SK-N-SH (cell line): ENCODE results near the gene KRTAP3-1. TPM values are rescaled to one million over a fixed set of nuclear protein-coding genes. Genes with fewer than 3 reads are reported as not detected.

Experiments used
- CTCF ChIA-PET: fragments of 300-600, 350-600 bp; formaldehyde crosslinking; extraction: SDS; loops from one replicate; lab custom pipeline; 2021; lab: Yijun Ruan, JAX
- POLR2A ChIA-PET: fragments of 350-600 bp; sonication (Branson Sonifier 250); formaldehyde crosslinking; extraction: SDS; loops from one replicate; lab custom pipeline; 2020; ENCODE audit warnings: antibody characterized with exemption, inconsistent platforms; lab: Yijun Ruan, JAX
- DNase-seq: peaks from one replicate; pipeline ENCODE4 v3.0.0; 2012
- H2AFZ ChIP-seq: fragments of 200-600 bp; sonication (generic); 2 replicates; pipeline ENCODE4 v1.8.1; 2016; ENCODE audit warnings: antibody characterized with exemption, mild to moderate bottlenecking, low read depth
- H3F3A ChIP-seq: fragments of 200-600 bp; sonication (generic); replicated peaks from 2 replicates; pipeline ENCODE3; 2016; ENCODE audit warnings: antibody characterized with exemption, mild to moderate bottlenecking; ENCODE audit not compliant: insufficient read depth
- H3K27ac ChIP-seq, 2 experiments: fragments of 200-500 bp in 1 of 2; fragments of 200-600 bp in 1 of 2; sonication (Bioruptor generic) in 1 of 2; sonication (generic), shearing (Covaris generic) in 1 of 2; 2 replicates each; pipeline versions ENCODE4 v1.5.1 to v1.6.1; 2014 to 2016; ENCODE audit warnings: low read depth in 2 of 2, inconsistent platforms in 1 of 2, low read length in 1 of 2, mild to moderate bottlenecking in 1 of 2, mixed read lengths in 1 of 2
- H3K27me3 ChIP-seq: fragments of 200-600 bp; sonication (generic), shearing (Covaris generic); 2 replicates; pipeline ENCODE4 v1.6.1; 2016; ENCODE audit warnings: mixed run types; ENCODE audit not compliant: insufficient read depth
- H3K36me3 ChIP-seq, 2 experiments: fragments of 200-500 bp in 1 of 2; fragments of 200-600 bp in 1 of 2; sonication (Bioruptor generic) in 1 of 2; sonication (generic) in 1 of 2; replicated peaks in 1 of 2; 2 replicates each; pipeline versions ENCODE3 to v1.5.1; 2014 to 2016; ENCODE audit warnings: low read length in 1 of 2, mild to moderate bottlenecking in 1 of 2; ENCODE audit not compliant: insufficient read depth in 2 of 2, control insufficient read depth in 1 of 2
- H3K4me1 ChIP-seq, 2 experiments: fragments of 200-500 bp in 1 of 2; fragments of 200-600 bp in 1 of 2; sonication (Bioruptor generic) in 1 of 2; sonication (generic), shearing (Covaris generic) in 1 of 2; 2 replicates each; pipeline versions ENCODE4 v1.5.1 to v1.6.1; 2014 to 2016; ENCODE audit warnings: low read depth in 1 of 2, low read length in 1 of 2, mixed run types in 1 of 2; ENCODE audit not compliant: insufficient read depth in 2 of 2, control insufficient read depth in 1 of 2
- H3K4me2 ChIP-seq: fragments of 200-600 bp; sonication (generic), shearing (Covaris generic); 2 replicates; pipeline ENCODE4 v1.6.1; 2017; ENCODE audit warnings: mixed run types
- H3K4me3 ChIP-seq, 2 experiments: fragments of 200-500 bp in 1 of 2; fragments of 200-600 bp in 1 of 2; sonication (Bioruptor generic) in 1 of 2; sonication (generic), shearing (Covaris generic) in 1 of 2; 2 replicates each; pipeline versions ENCODE4 v1.5.1 to v1.8.1; 2014 to 2016; ENCODE audit warnings: low read depth in 2 of 2, inconsistent platforms in 1 of 2, low read length in 1 of 2, mild to moderate bottlenecking in 1 of 2, mixed read lengths in 1 of 2, moderate library complexity in 1 of 2
- H3K79me2 ChIP-seq: fragments of 200-600 bp; sonication (generic); 2 replicates; pipeline ENCODE4 v1.8.1; 2017; ENCODE audit warnings: mild to moderate bottlenecking; ENCODE audit not compliant: insufficient read depth
- H3K9ac ChIP-seq: fragments of 200-600 bp; sonication (generic); 2 replicates; pipeline ENCODE4 v1.6.1; 2017; ENCODE audit warnings: mixed run types
- H3K9me2 ChIP-seq: fragments of 200-600 bp; sonication (generic); 2 replicates; pipeline ENCODE4 v1.6.1; 2017; ENCODE audit warnings: mixed run types
- H3K9me3 ChIP-seq: fragments of 200-600 bp; sonication (generic); 2 replicates; pipeline ENCODE4 v1.6.1; 2017; ENCODE audit warnings: mixed run types, mild to moderate bottlenecking, moderate library complexity
- H4K20me1 ChIP-seq: fragments of 200-600 bp; sonication (generic); 2 replicates; pipeline ENCODE4 v1.6.1; 2017; ENCODE audit warnings: mild to moderate bottlenecking, mixed run types; ENCODE audit not compliant: insufficient read depth
- CHD2 ChIP-seq: fragments of 150-350 bp; IDR thresholded peaks from 2 replicates; pipeline ENCODE4 v1.6.1; 2018; ENCODE audit warnings: low read length; ENCODE audit not compliant: partially characterized antibody
- CTCF ChIP-seq: fragments of 200-600 bp; sonication (generic); IDR thresholded peaks from 2 replicates; pipeline ENCODE4 v1.6.1; 2017; ENCODE audit warnings: antibody characterized with exemption, mild to moderate bottlenecking, moderate library complexity
- EP300 ChIP-seq, 2 experiments: IDR thresholded peaks; 2 replicates each; pipeline versions ENCODE4 v1.4.0 to v1.6.1; 2012; ENCODE audit warnings: borderline replicate concordance in 1 of 2, low read depth in 1 of 2, low read length in 1 of 2
- GABPA ChIP-seq: IDR thresholded peaks from 2 replicates; pipeline ENCODE4 v1.4.0; 2012; ENCODE audit warnings: low read depth, mild to moderate bottlenecking
- GATA2 ChIP-seq: sonication (generic); formaldehyde crosslinking; IDR thresholded peaks from 2 replicates; pipeline ENCODE4 v1.5.0; 2020; ENCODE audit warnings: mild to moderate bottlenecking, missing genetic modification reagents
- MEF2A ChIP-seq: IDR thresholded peaks from 2 replicates; pipeline ENCODE4 v1.4.0; 2012; ENCODE audit warnings: low read depth, borderline replicate concordance
- MXI1 ChIP-seq: IDR thresholded peaks from 2 replicates; pipeline ENCODE4 v1.6.1; 2012; ENCODE audit warnings: mild to moderate bottlenecking, low read depth, low read length, improper control_type of control experiment
- NFIC ChIP-seq: IDR thresholded peaks from 2 replicates; pipeline ENCODE4 v1.4.0; 2012; ENCODE audit warnings: borderline replicate concordance
- NRF1 ChIP-seq: IDR thresholded peaks from 2 replicates; pipeline ENCODE4 v1.6.1; 2012; ENCODE audit warnings: low read depth, mild to moderate bottlenecking, low read length
- REST ChIP-seq: IDR thresholded peaks from 2 replicates; pipeline ENCODE4 v1.6.1; 2012; ENCODE audit warnings: mild to moderate bottlenecking, low read depth, low read length, moderate library complexity
- RXRA ChIP-seq: IDR thresholded peaks from 2 replicates; pipeline ENCODE4 v1.4.0; 2012; ENCODE audit warnings: low read depth, mild to moderate bottlenecking, borderline replicate concordance
- SMC3 ChIP-seq: IDR thresholded peaks from 2 replicates; pipeline ENCODE4 v1.6.1; 2012; ENCODE audit warnings: low read depth, low read length, improper control_type of control experiment
- TCF12 ChIP-seq: IDR thresholded peaks from 2 replicates; pipeline ENCODE4 v1.4.0; 2012
- TEAD4 ChIP-seq: IDR thresholded peaks from 2 replicates; pipeline ENCODE4 v1.4.0; 2012; ENCODE audit warnings: mild to moderate bottlenecking, borderline replicate concordance; ENCODE audit not compliant: insufficient read depth
- USF1 ChIP-seq: IDR thresholded peaks from 2 replicates; pipeline ENCODE4 v1.4.0; 2012; ENCODE audit warnings: low read depth, borderline replicate concordance
- USF2 ChIP-seq: fragments of 150-350 bp; IDR thresholded peaks from 2 replicates; pipeline ENCODE4 v1.6.1; 2017; ENCODE audit warnings: antibody characterized with exemption, low read length, low read depth, borderline replicate concordance
- YY1 ChIP-seq: IDR thresholded peaks from 2 replicates; pipeline ENCODE4 v1.4.0; 2012; ENCODE audit warnings: low read depth, mild to moderate bottlenecking
- WGBS: methylation state at CpG from one replicate; pipeline ENCODE4 v1.1.6; 2017; ENCODE audit warnings: low lambda C conversion rate; 5-methylcytosine and 5-hydroxymethylcytosine counted together
- polyA plus RNA-seq, 3 experiments: library from polyadenylated mRNA; depleted of rRNA; stranded (reverse); fragments of >200 nt; gene quantifications; 2 replicates each; pipeline ENCODE4 v1.2.3, GENCODE V29; 2012

The KRTAP3-1 gene
- polyA plus RNA-seq, 1 of the 3 experiments (the other 2 are of a cell fraction): not detected

- Histone ChIP-seq H2AFZ (no peak overlapping the region), H3K4me1 (no peaks in the 10 kb centered on the region), H3F3A (no peaks in the 10 kb centered on the region), H3K9me2 (no peaks in the 10 kb centered on the region), H3K9me3 (no peaks in the 10 kb centered on the region), H3K79me2 (no peaks in the 10 kb centered on the region), H3K27ac (no peak overlapping the region), H3K4me2 (no peak overlapping the region), H4K20me1 (no peaks in the 10 kb centered on the region), H3K9ac (no peak overlapping the region), H3K36me3 (peaks cover 0 to 4% of the 10 kb centered on the region in 2 experiments), H3K4me3 (no peak overlapping the region), H3K27me3 (peaks cover 24% of the 10 kb centered on the region; the same call in 1 of the 2 replicates)
- TF ChIP-seq USF2 (no peak), TEAD4 (no peak), CHD2 (no peak), REST (no peak), RXRA (no peak), NFIC (no peak), EP300 (IDR thresholded peaks at IDR 0.05; ENCODE audit: borderline replicate concordance in 1 of 2, low read depth in 1 of 2, low read length in 1 of 2) (no peak), CTCF (no peak), MXI1 (no peak), GATA2 (no peak), MEF2A (no peak), SMC3 (no peak), TCF12 (no peak), YY1 (no peak), GABPA (no peak), USF1 (no peak), NRF1 (no peak)
- no peak for DNase-seq
- WGBS: 33% methylated on average over 3 of the region's 3 CpGs
- ChIA-PET CTCF (no interaction called here), POLR2A (no interaction called here)
Measured at GRCh38 chr17:40974366-40974765, 34.6 kb downstream of the KRTAP3-1 start.
